ENCODE measurements around the gene TDRD7.

The TDRD7 gene

GRCh38 chr9:97386733-97387503 is 25.0 kb upstream of the TDRD7 start:
- DNase-seq (ENCODE audit: low read depth, low spot score), result peak; percentile 44

- no peak for DNase-seq (ENCODE audit: low read depth, low spot score)
These were observed 24.4 kb upstream of the TDRD7 start for GRCh38 chr9:97387504-97387886.

GRCh38 chr9:97387936-97388684 is 23.8 kb upstream of the TDRD7 start:
- no peak for DNase-seq (ENCODE audit: low read depth, low spot score)

- no peak for DNase-seq (ENCODE audit: low read depth, low spot score)
These were observed 23.1 kb upstream of the TDRD7 start for GRCh38 chr9:97388721-97389238.

GRCh38 chr9:97389249-97389648 is 22.6 kb upstream of the TDRD7 start:
- DNase-seq (ENCODE audit: low read depth, low spot score), result no peak

- DNase-seq (ENCODE audit: low read depth, low spot score), result no peak
These were observed 21.0 kb upstream of the TDRD7 start for GRCh38 chr9:97390791-97391406.

GRCh38 chr9:97394881-97395280 is 17.0 kb upstream of the TDRD7 start:
- DNase-seq (ENCODE audit: low read depth, low spot score), result no peak

- no peak for DNase-seq (ENCODE audit: low read depth, low spot score)
These were observed 16.2 kb upstream of the TDRD7 start for GRCh38 chr9:97395745-97396144.

GRCh38 chr9:97396256-97396655 is 15.6 kb upstream of the TDRD7 start:
- DNase-seq (ENCODE audit: low read depth, low spot score), result no peak

GRCh38 chr9:97397220-97397619 is 14.7 kb upstream of the TDRD7 start:
- DNase-seq (ENCODE audit: low read depth, low spot score), result no peak

- DNase-seq (ENCODE audit: low read depth, low spot score), result peak; percentile 38
These were observed 12.7 kb upstream of the TDRD7 start for GRCh38 chr9:97398999-97399758.

GRCh38 chr9:97403746-97404316 is 8.1 kb upstream of the TDRD7 start:
- no peak for DNase-seq (ENCODE audit: low read depth, low spot score)

- no peak for DNase-seq (ENCODE audit: low read depth, low spot score)
These were observed 6.3 kb upstream of the TDRD7 start for GRCh38 chr9:97405551-97405950.

- DNase-seq (ENCODE audit: low read depth, low spot score), result no peak
These were observed 5.2 kb upstream of the TDRD7 start for GRCh38 chr9:97406620-97407177.

- no peak for DNase-seq (ENCODE audit: low read depth, low spot score)
These were observed 3.3 kb upstream of the TDRD7 start for GRCh38 chr9:97408562-97408961.

GRCh38 chr9:97411440-97411788 is 482 bp upstream of the TDRD7 start:
- DNase-seq (ENCODE audit: low read depth, low spot score), result no peak

- no peak for DNase-seq (ENCODE audit: low read depth, low spot score)
These were observed 910 bp downstream of the TDRD7 start for GRCh38 chr9:97412626-97413385.

GRCh38 chr9:97413462-97413861 is 1.6 kb downstream of the TDRD7 start:
- DNase-seq (ENCODE audit: low read depth, low spot score), result no peak

- DNase-seq (ENCODE audit: low read depth, low spot score), result no peak
These were observed 3.2 kb downstream of the TDRD7 start for GRCh38 chr9:97415146-97415545.

- no peak for DNase-seq (ENCODE audit: low read depth, low spot score)
These were observed 7.0 kb downstream of the TDRD7 start for GRCh38 chr9:97418880-97419279.

All from activated naive CD8-positive, alpha-beta T cell treated with anti-CD3 and anti-CD28 coated beads, Interleukin-2, amount 50 U/mL, for 16 hours (primary cell).